Measurements from ENCODE around the gene GALNT13.

Gene GALNT13

DNA sequence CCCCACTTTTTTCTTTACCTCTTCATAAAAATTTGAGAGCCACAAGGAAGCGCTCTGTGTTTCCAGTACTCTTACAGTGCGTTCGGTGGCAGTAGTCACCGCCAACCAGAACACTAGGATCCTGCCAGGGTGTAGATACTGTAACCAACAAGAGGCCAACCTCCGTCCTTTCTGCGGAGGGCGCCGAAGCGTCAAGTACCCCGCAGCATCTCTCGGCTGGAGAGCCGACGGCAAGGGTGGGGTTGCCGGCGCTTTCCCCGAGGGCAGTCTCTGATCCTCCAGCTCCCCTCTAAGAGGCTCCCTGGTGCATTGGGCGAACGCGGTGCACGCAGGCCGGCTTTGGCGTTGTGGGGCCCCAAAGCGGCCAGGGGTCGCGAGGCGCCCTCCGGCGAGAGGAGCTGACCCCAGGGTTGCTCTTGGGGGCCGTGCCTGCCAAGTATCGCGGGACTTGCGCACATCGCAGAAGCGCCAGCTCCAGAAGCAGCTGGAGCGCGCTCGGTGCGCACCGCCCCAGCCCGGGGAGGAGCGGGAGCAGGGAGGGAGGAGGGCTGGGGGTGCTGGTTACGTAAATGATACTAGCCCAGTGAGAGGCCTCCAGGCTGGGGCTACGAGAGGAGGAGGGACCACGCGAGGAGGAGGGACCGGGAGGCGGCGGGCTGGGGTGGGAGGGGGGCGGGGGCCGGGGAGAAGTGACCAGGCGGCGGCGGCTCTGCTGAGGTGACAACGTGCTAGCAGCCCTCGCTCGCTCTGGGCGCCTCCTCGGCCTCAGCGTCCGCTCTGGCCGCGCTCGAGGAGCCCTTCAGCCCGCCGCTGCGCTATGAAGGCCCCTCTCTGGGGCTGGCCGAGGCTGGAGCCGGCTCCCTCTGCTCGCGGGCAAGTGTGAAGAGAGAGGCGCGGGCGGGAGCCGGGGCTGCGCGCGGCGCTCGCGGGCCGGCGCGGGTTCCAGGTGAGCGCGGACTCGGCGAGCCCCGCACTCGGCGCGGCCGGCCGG, at the start of gene GALNT13:
Gene GALNT13, plus strand, starts transcription at position 692 of the 991 bp plus-strand sequence.
- peak; percentile 1 for DNase-seq

DNA sequence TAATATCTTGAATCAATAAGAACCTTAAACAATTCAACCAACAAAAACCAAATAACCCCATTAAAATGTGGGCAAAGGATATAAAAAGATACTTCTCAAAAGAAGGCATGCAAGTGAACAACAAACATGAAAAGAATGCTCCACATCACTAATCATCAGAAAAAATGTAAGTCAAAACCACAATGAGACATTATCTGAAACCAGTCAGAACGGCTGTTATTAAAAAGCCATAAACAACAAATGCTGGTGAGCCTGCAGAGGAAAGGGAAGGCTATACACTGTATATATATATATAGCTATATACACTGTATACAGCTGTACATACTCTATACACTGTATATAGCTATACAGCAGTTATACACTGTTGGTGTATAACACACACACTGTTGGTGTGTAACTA, 47.8 kb upstream of the GALNT13 start:
- no peak for DNase-seq

DNA sequence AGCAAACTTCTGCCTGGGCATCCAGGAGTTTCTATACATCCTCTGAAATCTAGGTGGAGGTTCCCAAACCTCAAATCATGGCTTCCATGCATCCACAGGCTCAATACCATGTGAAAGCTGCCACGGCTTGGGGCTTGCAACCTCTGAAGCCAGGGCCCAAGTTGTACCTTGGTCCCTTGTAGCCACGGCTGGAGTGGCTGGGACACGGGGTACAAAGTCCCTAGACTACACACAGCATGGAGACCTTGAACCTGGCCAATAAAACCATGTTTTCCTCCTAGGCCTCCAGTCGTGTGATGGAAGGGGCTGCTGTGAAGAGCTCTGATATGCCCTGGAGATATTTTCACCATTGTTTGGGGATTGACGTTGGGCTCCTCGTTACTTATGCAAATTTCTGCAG, 43.4 kb upstream of the GALNT13 start:
- DNase-seq: no peak

DNA sequence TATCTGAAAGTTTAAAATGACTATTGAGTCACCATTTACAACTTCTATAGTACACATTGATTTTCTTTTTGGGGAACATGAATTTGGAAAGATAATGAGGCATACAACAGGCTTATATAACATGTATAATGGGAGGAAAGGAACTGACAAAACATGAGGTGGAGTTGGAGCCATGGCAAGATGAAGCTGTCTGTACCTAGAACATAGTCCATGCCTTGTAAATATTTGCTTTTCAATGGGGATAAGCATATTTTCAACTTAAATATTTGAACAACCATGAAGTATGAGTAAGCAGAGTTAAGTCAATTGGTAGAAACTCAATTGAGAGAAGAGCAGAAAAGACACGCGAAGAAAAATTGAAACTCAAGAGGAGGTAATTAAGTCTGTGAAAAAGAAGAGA, 37.1 kb upstream of the GALNT13 start:
- DNase-seq: no peak

DNA sequence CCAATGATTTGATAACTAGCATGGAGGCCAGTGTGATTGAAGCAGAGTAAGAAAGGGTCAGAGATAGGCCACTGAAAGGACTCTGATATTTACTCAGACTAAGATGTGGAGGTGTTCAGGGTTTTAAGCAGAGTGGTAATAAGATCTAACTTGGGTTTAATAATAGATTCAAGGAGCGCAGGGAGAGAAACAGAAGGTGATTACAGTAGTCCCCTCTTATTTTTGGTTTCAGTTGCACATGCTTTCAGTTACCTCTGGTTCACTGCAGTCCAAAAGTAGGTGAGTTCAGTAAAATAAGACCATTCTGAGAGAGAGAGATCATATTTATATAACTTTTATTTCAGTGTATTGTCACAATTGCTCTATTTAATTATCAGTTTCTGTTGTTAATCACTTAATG, 13.5 kb upstream of the GALNT13 start:
- DNase-seq: no peak

DNA sequence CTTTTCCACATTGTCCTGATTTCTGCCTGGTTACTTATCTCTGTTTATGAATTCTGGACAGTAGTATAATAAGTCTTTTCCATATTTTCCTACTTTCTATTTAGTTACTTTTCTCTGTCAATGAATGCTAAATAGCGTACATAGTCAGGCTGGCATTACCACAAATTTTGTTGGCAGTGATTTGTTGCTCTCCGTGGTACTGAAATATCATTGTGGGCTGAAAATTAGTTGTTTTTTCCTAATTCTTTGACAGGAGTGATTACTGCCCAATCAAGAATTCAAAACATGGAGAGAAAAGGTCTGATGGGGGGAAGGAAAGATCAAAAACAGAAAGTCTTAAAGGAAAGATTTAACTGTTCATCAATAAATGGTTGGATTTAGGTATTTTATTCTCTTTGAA, 7.7 kb upstream of the GALNT13 start:
- DNase-seq: no peak

DNA sequence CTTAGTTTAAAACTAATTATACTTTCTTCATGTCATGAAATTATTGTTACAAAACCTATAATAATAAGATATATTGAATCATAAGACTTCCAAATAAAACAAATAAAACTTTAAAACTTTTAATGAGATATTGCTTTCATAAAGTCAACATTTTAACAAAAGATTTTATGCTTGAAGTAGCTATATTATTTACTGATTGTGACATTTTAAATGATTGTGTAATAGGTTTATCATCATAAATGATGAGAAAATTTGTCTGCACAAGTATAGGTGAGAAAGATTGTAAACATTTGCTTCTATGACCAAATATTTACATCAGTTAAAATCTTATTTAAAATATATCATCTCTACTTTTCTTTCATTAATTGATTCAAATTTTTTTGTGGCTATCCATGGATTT, 5.1 kb upstream of the GALNT13 start:
- no peak for DNase-seq

DNA sequence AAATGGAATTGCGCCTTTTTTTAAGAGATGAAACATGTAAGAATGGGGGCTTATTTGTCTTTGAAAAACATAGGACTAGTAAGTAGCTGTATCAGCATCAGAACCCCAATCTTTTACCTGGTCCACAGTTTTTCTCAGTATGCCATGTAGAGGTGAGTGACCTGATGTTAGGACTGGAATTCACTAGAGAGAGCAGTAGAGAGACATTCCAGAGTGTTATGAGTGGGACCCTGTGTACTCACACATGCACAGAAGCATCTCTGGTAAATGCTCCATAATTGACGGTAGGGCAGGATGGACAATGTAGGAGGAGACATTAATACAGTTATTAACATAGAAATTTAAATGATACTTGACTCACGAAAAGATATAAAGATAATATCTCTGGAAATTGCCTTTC, 1.4 kb upstream of the GALNT13 start:
- DNase-seq: no peak

DNA sequence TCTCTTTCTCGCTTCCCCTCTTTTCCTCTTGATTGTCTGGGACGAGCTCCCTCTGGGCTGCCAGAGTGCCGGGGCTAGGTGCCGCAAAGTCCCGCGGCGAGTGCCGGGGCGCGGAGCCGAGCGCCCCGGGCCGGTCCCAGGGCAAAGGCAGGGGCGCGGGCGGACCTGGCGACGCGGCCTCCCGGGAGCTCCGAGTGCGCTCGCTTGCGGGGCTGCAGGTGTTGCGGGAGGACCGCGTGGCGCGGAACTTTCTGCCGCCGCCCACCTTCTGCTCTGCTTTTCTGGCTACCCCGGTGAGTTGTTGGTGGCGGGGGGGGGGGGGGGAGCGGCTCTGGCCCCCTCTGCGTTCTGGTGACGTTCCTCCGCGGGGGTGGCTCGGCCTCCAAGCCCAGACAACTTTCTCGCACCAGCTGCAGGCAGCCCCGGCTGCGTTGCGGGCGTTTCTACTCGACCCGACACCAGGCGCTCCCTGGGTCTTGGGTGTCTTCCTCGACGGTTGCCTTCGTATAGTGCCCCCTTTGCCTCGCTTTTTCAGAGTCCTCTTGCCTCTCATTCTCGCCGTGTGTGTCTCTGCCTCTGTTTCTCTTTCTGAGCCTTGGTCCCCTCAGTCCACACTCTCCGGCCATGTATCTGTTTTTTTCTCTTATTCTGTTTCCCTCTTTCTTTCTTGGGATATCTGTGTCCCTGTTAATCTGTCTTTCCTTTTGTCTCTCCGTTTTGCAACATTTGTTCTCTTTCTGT, 759 bp downstream of the GALNT13 start:
- DNase-seq: no peak

DNA sequence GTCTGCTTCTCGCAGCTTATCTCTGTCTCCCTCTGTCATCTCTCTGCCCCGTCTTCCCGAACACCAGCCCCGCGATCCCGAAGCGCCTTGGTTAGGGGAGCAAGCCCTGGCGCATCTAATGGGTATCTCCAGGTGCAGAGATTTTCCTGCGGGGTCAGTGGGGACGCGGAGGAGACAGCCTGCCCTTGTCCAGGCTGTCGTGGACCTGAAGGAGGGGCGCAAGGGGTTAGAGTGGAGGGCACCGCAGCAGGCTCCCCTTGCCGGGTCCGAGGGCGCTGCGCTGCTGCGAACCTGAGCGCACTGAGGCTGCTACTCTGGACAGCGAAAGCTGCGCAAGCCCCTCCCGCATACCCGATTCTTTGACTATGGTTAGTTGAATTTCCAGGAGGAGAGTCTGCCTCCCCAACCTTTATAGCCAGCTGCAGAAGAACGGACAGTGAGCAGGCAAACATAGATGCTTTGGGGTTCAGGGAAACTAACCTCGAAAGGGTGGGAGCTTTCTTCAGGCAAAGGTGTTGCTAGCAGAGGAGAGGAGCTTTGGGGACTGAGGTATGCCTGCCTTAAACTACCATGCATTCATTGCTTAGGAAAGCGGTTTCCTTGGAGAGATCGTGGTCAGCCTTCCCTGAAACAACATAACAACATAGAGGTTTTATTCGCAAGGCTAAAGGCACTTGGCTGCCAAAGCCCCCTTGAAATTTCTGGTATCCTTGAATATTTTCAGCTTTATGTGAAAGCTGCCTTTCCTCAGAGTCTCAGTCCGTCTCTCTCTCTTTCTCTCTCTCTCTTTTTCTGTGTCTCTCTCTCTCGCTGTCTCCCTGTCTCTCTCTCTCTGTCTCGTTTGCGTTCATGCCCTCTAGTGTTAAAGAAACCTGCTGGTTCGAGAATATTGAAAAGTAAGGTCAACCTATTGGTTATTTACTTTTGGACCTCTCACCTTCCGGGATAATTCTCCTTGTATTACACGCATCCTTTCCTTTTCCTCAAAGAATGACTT, 1.6 kb downstream of the GALNT13 start:
- no peak for DNase-seq

DNA sequence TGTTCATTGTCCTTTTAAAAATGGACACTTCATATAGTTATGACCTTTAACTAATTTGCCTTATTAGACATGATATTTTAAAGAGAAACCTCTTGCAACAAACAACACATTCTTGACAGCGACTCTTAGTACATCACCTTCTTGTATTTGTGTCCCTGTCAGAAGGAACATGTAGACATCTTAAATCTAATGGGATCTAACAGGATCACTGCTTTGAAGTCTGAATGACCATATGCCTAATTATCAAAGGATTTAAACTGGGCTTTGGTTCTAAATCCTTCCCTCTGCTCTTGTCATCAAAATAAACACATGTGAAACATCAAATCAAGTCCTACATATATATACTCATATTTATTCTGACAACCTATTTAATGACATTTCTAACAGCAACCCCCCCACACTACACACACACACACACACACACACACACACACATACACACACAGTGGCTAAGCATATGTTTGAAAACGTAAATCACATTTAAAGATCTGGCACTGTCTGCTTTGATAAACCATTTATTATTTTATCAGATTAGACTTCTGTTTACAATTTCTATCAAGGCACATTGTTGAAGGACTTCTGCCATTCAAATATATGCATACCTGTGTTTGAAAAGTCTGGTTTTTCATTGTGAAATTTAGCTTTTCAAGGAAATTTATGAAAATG, 4.2 kb downstream of the GALNT13 start:
- DNase-seq: no peak

DNA sequence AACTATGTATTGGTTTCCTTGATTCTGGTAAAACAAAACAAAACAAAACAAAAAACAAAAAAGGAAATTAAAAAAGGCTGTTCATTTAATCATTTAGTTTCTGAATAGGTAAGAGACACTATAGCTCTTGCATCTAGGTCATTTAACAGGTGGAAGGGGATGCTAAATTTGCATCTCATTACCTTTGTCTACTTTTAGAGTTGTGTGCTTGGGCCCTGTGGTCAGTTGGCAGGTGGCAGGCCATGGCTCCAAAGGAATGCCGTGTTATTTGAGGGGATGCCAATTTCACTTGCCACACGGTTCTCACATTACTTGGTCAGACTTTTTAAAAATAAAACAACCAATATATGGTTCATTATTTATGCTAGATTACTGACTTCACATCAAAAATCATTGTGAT, 9.2 kb downstream of the GALNT13 start:
- DNase-seq: no peak

DNA sequence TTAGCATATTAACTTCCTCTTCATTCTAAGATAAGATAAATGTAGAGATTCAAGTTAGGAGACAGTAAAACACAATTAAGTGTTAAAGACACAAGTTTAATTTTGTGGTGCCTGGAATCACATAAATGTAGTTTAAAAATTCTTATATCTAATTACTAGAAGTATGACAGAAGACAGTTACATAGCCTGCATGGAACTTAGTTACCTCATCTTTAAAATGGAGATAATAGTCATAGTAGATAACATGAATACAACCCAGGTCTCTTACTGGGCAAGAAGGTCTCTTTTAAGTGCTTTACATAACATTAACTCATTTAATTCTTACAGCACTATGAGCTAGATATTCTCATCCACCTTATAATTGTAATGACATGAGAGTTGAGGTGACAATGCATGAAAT, 15.1 kb downstream of the GALNT13 start:
- no peak for DNase-seq

DNA sequence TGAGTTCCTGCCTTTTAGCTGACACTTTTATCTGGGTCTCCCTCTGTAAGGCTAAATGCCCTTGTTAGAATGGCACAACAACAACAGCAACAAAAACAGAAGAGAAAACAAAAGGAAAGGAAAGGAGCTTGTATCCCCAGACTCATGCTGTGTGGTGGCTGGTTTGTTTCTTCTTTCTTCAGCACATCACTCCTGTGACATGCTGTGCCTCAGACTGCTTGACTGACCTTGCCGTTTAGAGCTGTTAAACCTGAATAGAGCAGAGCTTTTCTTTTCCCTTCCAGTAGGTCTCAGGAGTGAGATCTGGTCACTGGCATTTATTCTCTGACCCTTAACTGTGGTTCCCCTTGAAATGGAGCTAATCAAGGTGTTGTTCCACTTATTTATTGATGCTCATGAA, 18.9 kb downstream of the GALNT13 start:
- DNase-seq: no peak

DNA sequence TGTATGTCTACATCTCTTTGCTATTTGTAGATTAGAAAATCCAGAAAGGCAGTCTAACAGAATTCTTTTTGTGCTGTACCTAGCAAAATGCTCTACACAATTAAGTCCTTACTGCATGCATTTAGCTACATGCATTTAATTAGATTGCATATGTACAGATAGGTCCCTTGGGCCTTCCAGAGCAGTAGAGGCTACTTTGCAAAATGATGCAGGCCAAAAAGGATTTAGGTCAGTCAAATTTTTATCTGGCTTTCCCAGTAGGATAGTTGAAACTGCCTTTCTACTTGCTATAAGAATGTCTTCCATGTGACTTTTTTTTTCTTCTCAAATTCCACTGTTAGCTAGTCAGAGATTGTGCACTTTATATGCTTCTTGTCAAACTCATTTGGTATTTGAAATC, 19.3 kb downstream of the GALNT13 start:
- DNase-seq: no peak

DNA sequence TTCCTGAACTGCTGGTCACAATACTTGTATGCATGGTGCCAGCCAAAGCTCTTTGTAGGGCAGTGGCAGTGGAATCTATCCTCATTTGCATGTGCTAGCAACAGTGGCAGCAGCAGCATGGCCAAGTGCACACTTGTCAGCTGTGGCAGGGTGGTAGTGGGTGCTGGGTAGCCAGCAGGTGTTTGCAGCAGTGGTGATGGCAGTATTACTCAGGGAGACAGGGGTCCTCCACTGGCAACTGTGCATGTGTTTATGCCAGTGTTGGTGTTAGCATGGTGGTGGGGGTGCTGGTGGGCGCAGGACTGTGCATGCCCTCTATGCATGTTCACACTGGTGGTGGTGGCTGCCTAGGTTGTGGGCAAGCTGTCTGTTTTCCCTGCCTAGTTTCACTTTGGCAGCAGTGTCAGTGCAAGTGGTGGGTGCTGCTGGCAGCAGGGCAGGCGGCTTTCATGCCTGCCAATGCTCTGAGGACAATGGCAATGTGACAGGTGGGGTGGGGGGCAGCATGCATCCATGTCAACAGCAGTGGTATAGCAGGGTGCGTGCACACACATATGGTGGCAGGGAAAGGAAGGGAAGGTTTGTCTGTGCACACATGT, 41.2 kb downstream of the GALNT13 start:
- DNase-seq: no peak

DNA sequence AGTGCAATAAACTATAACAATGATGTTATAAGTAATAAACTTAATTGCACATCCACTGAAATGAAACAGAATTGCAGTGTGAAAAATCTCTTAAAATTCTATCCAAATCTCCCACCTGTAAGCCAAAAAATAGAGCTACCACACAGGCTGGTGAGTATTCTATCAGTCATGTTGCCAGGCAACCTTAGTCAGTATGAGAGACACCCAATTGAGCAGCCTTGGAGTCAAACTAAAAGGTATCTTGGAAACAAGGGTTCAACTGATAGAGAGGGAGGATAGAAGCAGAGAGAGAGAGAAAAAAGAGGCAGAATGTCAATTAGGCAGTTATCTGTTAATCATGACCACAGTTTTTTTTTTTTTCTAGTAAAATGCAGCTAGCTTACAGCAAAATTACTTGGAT, 45.8 kb downstream of the GALNT13 start:
- DNase-seq: no peak

DNA sequence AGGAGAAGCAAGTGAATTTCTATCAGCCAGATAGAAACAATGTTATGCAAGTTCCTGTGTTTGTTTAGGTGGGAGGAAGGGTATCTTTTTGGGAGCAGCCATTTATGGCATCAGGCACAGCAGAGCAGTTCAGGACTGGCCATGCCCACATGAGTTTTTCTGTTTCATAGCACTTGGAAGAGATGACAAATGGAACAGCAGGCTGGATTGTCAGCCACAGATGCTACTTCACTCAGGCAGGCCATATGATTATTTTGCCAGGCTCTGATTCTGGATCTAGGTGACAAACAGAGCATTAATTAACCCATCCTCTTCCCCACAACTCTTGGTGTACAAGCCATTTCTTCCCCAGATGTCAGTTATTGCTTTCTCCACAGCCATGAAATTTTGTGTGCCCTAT, 63.8 kb downstream of the GALNT13 start:
- no peak for DNase-seq

DNA sequence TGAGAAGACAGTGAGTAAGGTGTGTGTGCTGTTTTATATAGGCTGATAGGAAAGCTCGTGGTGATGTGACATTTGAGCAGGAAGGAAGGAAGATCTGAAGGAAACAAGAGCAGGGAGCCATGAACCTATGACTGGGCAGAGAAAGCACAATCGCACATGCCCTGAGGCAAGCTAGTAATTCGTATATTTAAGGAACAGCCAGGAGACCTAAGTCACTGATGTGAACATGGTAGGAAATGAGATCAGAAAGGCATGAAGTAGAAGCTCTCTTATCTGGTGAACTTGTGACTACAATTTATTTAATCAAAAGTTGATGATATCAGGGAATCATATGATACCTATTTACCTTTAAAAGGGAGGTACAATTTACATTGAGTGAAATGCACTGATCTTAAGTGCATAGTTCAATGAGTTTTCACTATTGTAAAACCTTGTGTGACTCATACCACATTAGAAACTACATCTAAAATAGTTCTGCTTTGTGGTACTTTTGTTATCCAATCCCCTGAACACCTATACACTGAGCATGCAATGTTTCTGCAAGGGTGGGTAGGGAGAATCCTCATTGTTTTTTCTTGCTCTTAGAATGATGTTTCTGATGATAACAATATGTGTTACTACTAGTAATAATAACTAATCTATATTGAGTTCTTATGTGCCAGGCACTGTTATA, 67.5 kb downstream of the GALNT13 start:
- DNase-seq: no peak

DNA sequence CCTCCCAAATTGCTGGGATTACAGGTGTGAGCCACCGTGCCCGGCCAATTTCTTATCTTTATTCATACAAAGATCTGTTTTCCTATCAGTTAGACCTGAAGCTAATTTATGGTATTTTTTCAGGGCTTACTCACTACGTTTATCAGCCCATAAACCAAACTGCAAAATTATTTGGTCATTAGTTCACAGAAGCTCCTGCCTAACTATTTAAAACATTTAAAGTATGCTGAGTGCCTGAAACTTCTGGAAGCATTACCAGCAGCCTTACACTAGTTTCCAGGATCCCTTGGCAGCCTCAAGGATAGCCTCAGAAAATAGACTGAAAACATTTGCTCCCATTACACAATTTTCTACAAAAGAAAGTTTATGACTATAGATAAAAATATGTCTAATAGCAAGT, 68.8 kb downstream of the GALNT13 start:
- no peak for DNase-seq

DNA sequence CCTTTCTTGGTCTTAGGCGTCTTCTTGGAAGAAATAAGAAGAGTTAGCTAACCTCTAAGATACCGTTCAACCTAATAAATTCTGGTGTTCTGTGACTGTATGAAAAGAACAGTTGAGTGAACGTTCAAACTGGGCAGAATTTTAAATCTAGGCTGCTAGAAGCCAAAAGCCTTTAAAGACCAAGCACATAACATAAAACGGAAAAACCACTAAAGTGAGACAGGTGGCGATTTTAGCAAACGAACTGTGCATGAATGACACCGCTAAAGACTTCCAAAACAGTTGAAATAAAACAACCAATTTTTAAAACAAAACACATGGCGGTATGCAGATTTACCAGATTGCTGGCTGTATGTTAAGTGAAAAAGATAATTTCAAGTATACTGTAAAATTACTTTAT, 73.1 kb downstream of the GALNT13 start:
- DNase-seq: no peak

All from activated CD4-positive, alpha-beta T cell treated with anti-CD3 and anti-CD28 coated beads, Interleukin-10, Interleukin-2, amounts not matched to agents 100 ng/mL and 50 ng/mL, durations not matched to agents 16 hours and 8 hours (primary cell).